Uterus (tissue), 2 donors: Measurements from ENCODE around the gene CRIM1.

ENCODE experiments used
- CTCF ChIP-seq, 4 experiments: fragments of 200-600 bp in 2 of 4; fragments of 450-650 bp in 2 of 4; sonication (generic) in 2 of 4; IDR thresholded peaks; one replicate each; pipeline ENCODE4 v1.5.1; 2016 to 2019; ENCODE audit warnings: antibody characterized with exemption in 4 of 4, mild to moderate bottlenecking in 2 of 4, moderate library complexity in 1 of 4
- POLR2A ChIP-seq, 2 donors: fragments of 450-650 bp; IDR thresholded peaks; one replicate each; pipeline ENCODE4 v1.6.1; 2016; ENCODE audit warnings: antibody characterized with exemption in 2 of 2, mild to moderate bottlenecking in 1 of 2, moderate library complexity in 1 of 2

- TF ChIP-seq CTCF (IDR thresholded peaks at IDR 0.05), result no peak
- TF ChIP-seq POLR2A (IDR thresholded peaks at IDR 0.05), result no peak
These were observed 199.0 kb downstream of the CRIM1 start for GRCh38 chr2:36554531-36554930.
